Gastrocnemius medialis (tissue), 4 donors: Measurements from ENCODE around the gene FGD5. TPM values are rescaled to one million over a fixed set of nuclear protein-coding genes. Genes with fewer than 3 reads are reported as not detected.

ENCODE experiments used
- ATAC-seq, 2 donors: fragments of 150-250 bp; one replicate each; pipeline ENCODE4 v1.9.1; 2016
- DNase-seq, 2 donors: peaks; one replicate each; pipeline ENCODE4 v3.0.0-alpha.2; 2019
- H3K27ac ChIP-seq, 4 donors: fragments of 200-600 bp; sonication (generic); 1 replicate in 1 of 4; 2 replicates in 3 of 4; pipeline ENCODE4 v1.5.1; 2016 to 2018; ENCODE audit warnings: mild to moderate bottlenecking in 2 of 4, moderate library complexity in 1 of 4
- H3K27me3 ChIP-seq, 3 donors: fragments of 200-600 bp; sonication (generic) in 2 of 3; 1 replicate in 1 of 3; 2 replicates in 2 of 3; pipeline versions ENCODE4 v1.5.1 to v1.6.0; 2016 to 2019; ENCODE audit warnings: mild to moderate bottlenecking in 1 of 3, moderate library complexity in 1 of 3
- H3K36me3 ChIP-seq, 2 donors: fragments of 200-600 bp; sonication (generic) in 1 of 2; one replicate each; pipeline ENCODE4 v1.5.1; 2017 to 2018
- H3K4me1 ChIP-seq, 2 donors: fragments of 200-600 bp; sonication (generic) in 1 of 2; one replicate each; pipeline ENCODE4 v1.5.1; 2016 to 2017; ENCODE audit warnings: mild to moderate bottlenecking in 2 of 2
- H3K4me3 ChIP-seq, 4 donors: fragments of 200-600 bp; sonication (generic) in 3 of 4; 1 replicate in 1 of 4; 2 replicates in 3 of 4; pipeline ENCODE4 v1.5.1; 2016 to 2019; ENCODE audit warnings: mild to moderate bottlenecking in 2 of 4
- H3K9me3 ChIP-seq, 3 donors: fragments of 200-600 bp; sonication (generic) in 2 of 3; 1 replicate in 1 of 3; 2 replicates in 2 of 3; pipeline ENCODE4 v1.5.1; 2016 to 2019
- CTCF ChIP-seq, 5 experiments: fragments of 450-650 bp in 3 of 5; fragments of 200-600 bp in 2 of 5; sonication (generic) in 2 of 5; IDR thresholded peaks in 4 of 5; conservative IDR thresholded peaks in 1 of 5; 1 replicate in 4 of 5; 2 replicates in 1 of 5; pipeline ENCODE4 v1.5.1; 2016 to 2019; ENCODE audit warnings: antibody characterized with exemption in 5 of 5, mild to moderate bottlenecking in 3 of 5, moderate library complexity in 3 of 5
- POLR2A ChIP-seq, 2 donors: fragments of 450-650 bp; IDR thresholded peaks; one replicate each; pipeline ENCODE4 v1.6.1; 2017; ENCODE audit warnings: antibody characterized with exemption in 2 of 2, mild to moderate bottlenecking in 2 of 2, moderate library complexity in 2 of 2
- in situ Hi-C, 4 donors: fragments of 200-750 bp; cut with MboI; loops; one replicate each; pipeline versions ENCODE4 v1.15.0 to v1.8.0; 2017; ENCODE audit warnings: low sequenced_read_pairs in 4 of 4
- intact Hi-C: fragments of 100-400 bp; cut with DNase I; formaldehyde crosslinking; loops from one replicate; pipeline ENCODE4 v1.15.1; 2023; ENCODE audit warnings: low total_unique reads
- total RNA-seq, 4 donors: library from RNA; depleted of rRNA; stranded (reverse); fragments of >200 nt; gene quantifications; one replicate each; pipeline versions ENCODE4 v1.1.0 to v1.2.3, GENCODE V29; 2016

The FGD5 gene
- total RNA-seq, 4 donors from 2014 or later: 4.4 to 8.4 (median 5.2) TPM

DNA sequence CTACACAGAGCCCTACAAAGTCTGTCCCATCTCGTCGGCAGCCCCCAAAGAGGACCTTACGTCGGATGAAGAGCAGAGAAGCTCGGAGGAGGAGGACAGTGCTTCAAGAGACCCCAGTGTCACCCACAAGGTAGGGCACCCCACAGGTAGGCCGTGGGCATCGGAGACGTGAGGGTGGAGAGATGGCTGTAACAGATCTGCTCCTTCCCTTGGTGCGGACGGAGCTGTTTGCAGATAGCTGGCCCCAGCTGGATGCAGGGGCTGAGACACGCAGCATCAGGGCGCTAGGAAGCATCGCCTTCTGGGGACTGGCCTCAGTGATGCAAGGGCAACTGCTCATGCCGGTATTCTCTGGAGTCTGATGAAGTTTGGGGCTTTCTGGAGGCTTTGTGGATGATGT, 45.4 kb downstream of the FGD5 start:
- Histone ChIP-seq H3K27me3 (no peaks in the 10 kb centered on the region), H3K9me3 (no peaks in the 10 kb centered on the region), H3K4me1 (peaks cover 16 to 29% of the 10 kb centered on the region in 2 donors), H3K36me3 (no peaks in the 10 kb centered on the region), H3K4me3 (no peak overlapping the region), H3K27ac (no peak overlapping the region)
- intact Hi-C loops: loop anchor here (5.0 kb wide), 2 partner anchors 38 to 53 kb away; no protein-coding TSS in a partner anchor
- no peak for ATAC-seq
- TF ChIP-seq CTCF (IDR thresholded peaks at IDR 0.05 in 4 of 5, conservative IDR thresholded peaks at IDR 0.05 in 1 of 5) (no peak), POLR2A (IDR thresholded peaks at IDR 0.05) (no peak)
- no peak for DNase-seq
- in situ Hi-C loops: no loop called here

DNA sequence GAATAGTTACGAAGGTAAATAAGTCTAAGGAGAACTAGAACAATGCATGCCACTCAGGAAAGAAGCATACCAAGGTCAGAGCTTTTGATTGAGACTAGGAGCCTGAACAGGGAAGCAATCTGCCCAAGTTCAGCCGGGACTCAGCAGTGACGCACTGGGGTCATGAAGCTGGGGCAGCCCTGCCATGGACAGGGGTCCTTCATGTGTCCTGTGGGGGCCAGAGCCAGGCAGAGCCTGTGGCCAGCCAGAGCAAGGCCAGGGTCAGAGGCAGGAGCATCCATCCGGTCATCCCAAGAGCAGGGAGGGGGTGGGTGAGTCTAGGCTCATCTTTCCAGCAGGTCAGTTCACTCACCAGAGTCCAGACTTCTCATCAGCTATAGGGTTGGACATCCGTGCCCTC, 47.9 kb downstream of the FGD5 start:
- Histone ChIP-seq H3K27me3 (no peaks in the 10 kb centered on the region), H3K27ac (no peak overlapping the region), H3K4me1 (peaks cover 11 to 23% of the 10 kb centered on the region in 2 donors), H3K9me3 (no peaks in the 10 kb centered on the region), H3K4me3 (no peak overlapping the region), H3K36me3 (no peaks in the 10 kb centered on the region)
- TF ChIP-seq CTCF (IDR thresholded peaks at IDR 0.05 in 4 of 5, conservative IDR thresholded peaks at IDR 0.05 in 1 of 5) (no peak), POLR2A (IDR thresholded peaks at IDR 0.05) (no peak)
- in situ Hi-C loops (no loop called here), intact Hi-C loops (no loop called here)
- ATAC-seq: no peak
- no peak for DNase-seq

DNA sequence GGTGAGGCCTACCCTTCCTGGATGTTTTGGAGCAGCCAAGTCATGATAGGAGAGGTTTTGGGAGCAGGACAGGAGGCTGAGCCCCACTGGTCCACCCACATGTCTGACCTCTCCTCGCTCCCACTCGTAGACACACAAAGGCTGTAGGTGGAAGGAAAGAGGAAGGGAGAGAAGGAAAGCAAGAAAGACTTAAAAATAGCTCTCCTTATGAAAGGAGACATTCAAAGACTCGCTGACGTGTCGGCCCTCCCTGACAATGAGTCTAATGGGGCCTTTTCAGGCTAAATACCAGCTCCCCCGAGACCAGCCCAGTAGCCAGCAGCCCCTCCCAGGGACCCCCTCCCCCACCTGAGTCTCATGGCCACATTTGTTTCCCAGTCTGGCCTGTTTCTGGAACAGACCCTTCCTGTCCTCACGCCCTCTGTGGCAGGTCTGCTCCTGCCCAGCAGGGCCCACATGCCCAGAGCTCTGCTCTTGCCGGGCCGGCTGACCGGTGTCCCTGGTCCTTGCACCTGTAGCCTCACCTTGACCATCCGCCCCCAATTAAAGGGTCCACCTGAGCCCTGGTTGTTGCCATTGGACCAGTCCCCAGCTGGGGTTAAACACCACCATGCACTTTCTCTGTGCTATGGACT, 49.3 kb downstream of the FGD5 start:
- Histone ChIP-seq H3K36me3 (no peaks in the 10 kb centered on the region), H3K27me3 (no peaks in the 10 kb centered on the region), H3K27ac (no peak overlapping the region), H3K9me3 (no peaks in the 10 kb centered on the region), H3K4me1 (peaks cover 2 to 8% of the 10 kb centered on the region in 2 donors), H3K4me3 (no peak overlapping the region)
- ATAC-seq: no peak
- TF ChIP-seq POLR2A (IDR thresholded peaks at IDR 0.05) (no peak), CTCF (IDR thresholded peaks at IDR 0.05 in 4 of 5, conservative IDR thresholded peaks at IDR 0.05 in 1 of 5) (no peak)
- intact Hi-C loops (no loop called here), in situ Hi-C loops (no loop called here)
- no peak for DNase-seq

GRCh38 chr3:14869917-14870782, 51.4 kb downstream of the FGD5 start:
- no peaks in the 10 kb centered on the region for H3K36me3 ChIP-seq
- no peak for ATAC-seq
- in situ Hi-C loops (no loop called here), intact Hi-C loops (no loop called here)
- TF ChIP-seq CTCF (IDR thresholded peaks at IDR 0.05 in 4 of 5, conservative IDR thresholded peaks at IDR 0.05 in 1 of 5): no peak
- no peak for TF ChIP-seq POLR2A (IDR thresholded peaks at IDR 0.05)
- H3K9me3 ChIP-seq: no peaks in the 10 kb centered on the region
- no peak overlapping the region for H3K27ac ChIP-seq
- DNase-seq: no peak
- H3K27me3 ChIP-seq: no peaks in the 10 kb centered on the region
- H3K4me3 ChIP-seq: no peak overlapping the region
- H3K4me1 ChIP-seq: peaks cover 0 to 8% of the 10 kb centered on the region in 2 donors
